ENCODE measurements around the gene KLHL14. TPM values are rescaled to one million over a fixed set of nuclear protein-coding genes. Genes with fewer than 3 reads are reported as not detected.

Gene KLHL14
- total and polyA plus RNA-seq, 2 donors (not counting 3 experiments of a cell fraction or from before 2014, with no cell fraction given): not detected

DNA sequence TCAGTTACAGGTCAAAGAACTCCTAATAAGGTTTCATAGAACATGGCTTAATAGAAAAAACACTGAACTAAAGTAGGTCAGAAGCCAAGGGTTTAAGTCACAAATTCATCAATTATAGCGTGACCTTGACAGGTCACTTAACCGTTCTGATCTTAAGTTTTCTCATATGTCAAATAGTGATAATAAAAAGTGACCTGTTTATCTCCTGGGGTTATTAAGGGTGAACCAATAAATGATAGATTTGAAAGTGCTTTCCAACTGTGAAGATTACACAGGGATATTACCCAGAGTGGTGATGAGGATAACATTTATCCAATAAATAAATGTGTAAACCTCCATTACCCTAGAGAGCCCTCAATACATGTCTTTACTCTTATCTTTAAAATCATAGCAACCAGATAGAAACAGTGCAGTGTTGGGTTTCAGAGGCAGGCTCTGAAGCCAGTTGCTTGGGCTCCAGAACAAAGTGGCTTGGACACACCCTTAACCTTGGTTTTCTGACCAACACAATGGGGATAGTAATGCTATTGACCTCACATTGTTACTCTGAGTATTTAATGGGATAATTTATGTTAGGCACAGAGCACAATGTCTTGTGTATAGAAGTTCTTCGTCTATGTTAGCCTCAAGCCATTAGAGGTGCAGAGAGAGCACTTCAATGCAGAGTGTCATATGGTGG is 48.6 kb downstream of the KLHL14 start:
- no peak for FAIRE-seq
- POLR2A ChIA-PET: no interaction called here
- H3K36me3 ChIP-seq (ENCODE audit: control insufficient read depth in 2 of 2, extremely low read depth in 1 of 2, insufficient read depth in 2 of 2, low read length in 2 of 2): no peaks in the 10 kb centered on the region

More for the DNA sequence above, 48.6 kb downstream of the KLHL14 start:
- Histone ChIP-seq H4K20me1 (replicated peaks; ENCODE audit: control insufficient read depth, extremely low read depth, insufficient read depth, low read length) (no peaks in the 10 kb centered on the region), H3K4me2 (ENCODE audit: insufficient read depth, low read length) (no peak overlapping the region), H3K9me3 (replicated peaks; ENCODE audit: control insufficient read depth, insufficient read depth, low read length) (no peaks in the 10 kb centered on the region), H3K27ac (ENCODE audit: insufficient read depth, low read depth, low read length) (no peak overlapping the region), H3K79me2 (ENCODE audit: control insufficient read depth, insufficient read depth, low read length) (no peaks in the 10 kb centered on the region), H3K9me1 (replicated peaks; ENCODE audit: control insufficient read depth, extremely low read depth, insufficient read depth, low read length) (no peaks in the 10 kb centered on the region), H3K4me3 (replicated peaks in 1 of 3; ENCODE audit: insufficient read depth in 1 of 3, low read depth in 1 of 3, low read length in 3 of 3) (no peak overlapping the region), H3K9ac (replicated peaks; ENCODE audit: extremely low read depth, insufficient read depth, low read length) (no peak overlapping the region), H2AFZ (ENCODE audit: low read depth, low read length) (no peak overlapping the region), H3K4me1 (ENCODE audit: control insufficient read depth, extremely low read depth, insufficient read depth, low read length) (no peaks in the 10 kb centered on the region), H3K27me3 (ENCODE audit: control insufficient read depth in 2 of 2, insufficient read depth in 2 of 2, low read length in 2 of 2) (no peaks in the 10 kb centered on the region)
- dilution Hi-C loops (cut with MboI; ENCODE audit: extremely low pct_ligation_motif_present, low sequenced_read_pairs) (no loop called here), intact Hi-C loops (cut with micrococcal nuclease) (no loop called here)
- no TSS peak for BruUV-seq (replicated peaks)
- CTCF ChIA-PET: interaction anchor here (1.4 kb wide), 1 partner anchor 9 kb away, joined by 6 read pairs; no protein-coding TSS in a partner anchor
- TF ChIP-seq FOS (IDR thresholded peaks at IDR 0.05; ENCODE audit: borderline replicate concordance, insufficient read depth, low read length) (no peak), POLR2A (IDR thresholded peaks at IDR 0.05; ENCODE audit: low read depth, low read length) (no peak), EZH2 (IDR thresholded peaks at IDR 0.05; ENCODE audit: borderline replicate concordance, low read depth, low read length, severe bottlenecking) (no peak), MYC (IDR thresholded peaks at IDR 0.05; ENCODE audit: low read depth, low read length) (no peak), POLR2AphosphoS5 (IDR thresholded peaks at IDR 0.05; ENCODE audit: insufficient read depth, low read depth, low read length) (no peak), JUN (IDR thresholded peaks at IDR 0.05; ENCODE audit: borderline replicate concordance, insufficient read depth, insufficient read length, low read depth) (no peak), GATA2 (IDR thresholded peaks at IDR 0.05; ENCODE audit: insufficient read depth, insufficient read length, low read depth, low read length) (no peak)
- TF ChIP-seq, protein P1, sequence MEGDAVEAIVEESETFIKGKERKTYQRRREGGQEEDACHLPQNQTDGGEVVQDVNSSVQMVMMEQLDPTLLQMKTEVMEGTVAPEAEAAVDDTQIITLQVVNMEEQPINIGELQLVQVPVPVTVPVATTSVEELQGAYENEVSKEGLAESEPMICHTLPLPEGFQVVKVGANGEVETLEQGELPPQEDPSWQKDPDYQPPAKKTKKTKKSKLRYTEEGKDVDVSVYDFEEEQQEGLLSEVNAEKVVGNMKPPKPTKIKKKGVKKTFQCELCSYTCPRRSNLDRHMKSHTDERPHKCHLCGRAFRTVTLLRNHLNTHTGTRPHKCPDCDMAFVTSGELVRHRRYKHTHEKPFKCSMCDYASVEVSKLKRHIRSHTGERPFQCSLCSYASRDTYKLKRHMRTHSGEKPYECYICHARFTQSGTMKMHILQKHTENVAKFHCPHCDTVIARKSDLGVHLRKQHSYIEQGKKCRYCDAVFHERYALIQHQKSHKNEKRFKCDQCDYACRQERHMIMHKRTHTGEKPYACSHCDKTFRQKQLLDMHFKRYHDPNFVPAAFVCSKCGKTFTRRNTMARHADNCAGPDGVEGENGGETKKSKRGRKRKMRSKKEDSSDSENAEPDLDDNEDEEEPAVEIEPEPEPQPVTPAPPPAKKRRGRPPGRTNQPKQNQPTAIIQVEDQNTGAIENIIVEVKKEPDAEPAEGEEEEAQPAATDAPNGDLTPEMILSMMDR (IDR thresholded peaks at IDR 0.05; ENCODE audit: extremely low read depth in 1 of 2, insufficient read depth in 1 of 2, low read depth in 1 of 2, low read length in 2 of 2): no peak
- TF ChIP-seq, protein P2, sequence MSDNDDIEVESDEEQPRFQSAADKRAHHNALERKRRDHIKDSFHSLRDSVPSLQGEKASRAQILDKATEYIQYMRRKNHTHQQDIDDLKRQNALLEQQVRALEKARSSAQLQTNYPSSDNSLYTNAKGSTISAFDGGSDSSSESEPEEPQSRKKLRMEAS (IDR thresholded peaks at IDR 0.05; ENCODE audit: insufficient read depth, insufficient read length): no peak
- DNase-seq (ENCODE audit: low read depth, low spot score): no peak
